H1 (cell line): ENCODE measurements around the gene SLC22A3. TPM values are rescaled to one million over a fixed set of nuclear protein-coding genes. Genes with fewer than 3 reads are reported as not detected.
A peak's percentile ranks its signal among the peaks of the same experiment; 100 is the strongest.

Source experiments
- CTCF ChIA-PET: fragments of 300-600 bp; sonication (Branson Sonifier 250); formaldehyde crosslinking; loops from one replicate; lab custom pipeline; 2021; ENCODE audit not compliant: partially characterized antibody; lab: Charles Lee
- POLR2A ChIA-PET: fragments of 300-600 bp; sonication (Branson Sonifier 250); formaldehyde crosslinking; loops from one replicate; lab custom pipeline; 2021; ENCODE audit warnings: inconsistent platforms; ENCODE audit not compliant: partially characterized antibody; lab: Charles Lee
- DNase-seq, 2 experiments: peaks; one replicate each; pipeline versions ENCODE4 v3.0.0 to v3.0.0-alpha.2; 2010 to 2022; ENCODE audit warnings: low spot score in 2 of 2, low read depth in 1 of 2, mixed read lengths in 1 of 2
- FAIRE-seq: peaks from 2 replicates; lab custom pipeline; 2011; peaks lifted over from hg19 to GRCh38; lab: Jason Lieb, UNC
- H2AFZ ChIP-seq: 2 replicates; pipeline ENCODE4 v1.8.1; 2012; ENCODE audit warnings: low read length, inconsistent platforms
- H2AK5ac ChIP-seq: 2 replicates; pipeline ENCODE4 v1.6.1; 2013; ENCODE audit warnings: low read depth, low read length
- H2BK120ac ChIP-seq: replicated peaks from 2 replicates; pipeline ENCODE3; 2013; ENCODE audit warnings: low read depth, low read length, inconsistent platforms
- H2BK12ac ChIP-seq: 2 replicates; pipeline ENCODE4 v1.6.1; 2013; ENCODE audit warnings: low read depth, low read length
- H2BK15ac ChIP-seq: 2 replicates; pipeline ENCODE4 v1.6.1; 2013; ENCODE audit warnings: low read length
- H2BK20ac ChIP-seq: 2 replicates; pipeline ENCODE4 v1.6.1; 2013; ENCODE audit warnings: low read length
- H2BK5ac ChIP-seq: 2 replicates; pipeline ENCODE4 v1.6.1; 2013; ENCODE audit warnings: low read depth, low read length
- H3K14ac ChIP-seq: 2 replicates; pipeline ENCODE4 v1.6.1; 2013; ENCODE audit warnings: inconsistent platforms; ENCODE audit not compliant: insufficient read length
- H3K18ac ChIP-seq: 2 replicates; pipeline ENCODE4 v1.6.1; 2013; ENCODE audit warnings: low read length; ENCODE audit errors: extremely low read depth
- H3K23ac ChIP-seq: 2 replicates; pipeline ENCODE4 v1.6.1; 2013; ENCODE audit warnings: inconsistent platforms; ENCODE audit not compliant: insufficient read length
- H3K23me2 ChIP-seq: 2 replicates; pipeline ENCODE4 v1.6.1; 2013; ENCODE audit warnings: low read depth, low read length
- H3K27ac ChIP-seq: 2 replicates; pipeline ENCODE4 v1.6.1; 2011; ENCODE audit warnings: low read depth, low read length, inconsistent platforms
- H3K27me3 ChIP-seq, 4 experiments: replicated peaks in 1 of 4; 1 replicate in 1 of 4; 2 replicates in 3 of 4; pipeline versions ENCODE4 v1.6.1 to v1.8.1; 2011 to 2013; ENCODE audit warnings: low read length in 3 of 4, mild to moderate bottlenecking in 3 of 4, inconsistent platforms in 2 of 4, mixed read lengths in 2 of 4, moderate library complexity in 1 of 4; ENCODE audit not compliant: control insufficient read depth in 3 of 4, insufficient read depth in 3 of 4; ENCODE audit errors: extremely low read depth in 1 of 4
- H3K36me3 ChIP-seq, 4 experiments: 2 replicates each; pipeline versions ENCODE4 v1.6.1 to v1.8.1; 2011 to 2013; ENCODE audit warnings: mild to moderate bottlenecking in 4 of 4, low read length in 3 of 4, moderate library complexity in 2 of 4, control low read depth in 1 of 4, inconsistent platforms in 1 of 4; ENCODE audit not compliant: insufficient read depth in 4 of 4, control insufficient read depth in 2 of 4
- H3K4ac ChIP-seq: replicated peaks from 2 replicates; pipeline ENCODE3; 2013; ENCODE audit warnings: low read length, low read depth, mixed read lengths, inconsistent platforms; ENCODE audit not compliant: insufficient read length
- H3K4me1 ChIP-seq, 4 experiments: replicated peaks in 1 of 4; 1 replicate in 1 of 4; 2 replicates in 3 of 4; pipeline versions ENCODE4 v1.6.1 to v1.8.1; 2011 to 2013; ENCODE audit warnings: low read length in 3 of 4, inconsistent platforms in 2 of 4, mixed read lengths in 1 of 4; ENCODE audit not compliant: insufficient read depth in 4 of 4, control insufficient read depth in 3 of 4
- H3K4me2 ChIP-seq, 2 experiments: 2 replicates each; pipeline versions ENCODE4 v1.6.1 to v1.8.1; 2011 to 2013; ENCODE audit warnings: low read depth in 2 of 2, low read length in 2 of 2, control low read depth in 1 of 2, inconsistent platforms in 1 of 2, mild to moderate bottlenecking in 1 of 2; ENCODE audit not compliant: insufficient read depth in 1 of 2
- H3K4me3 ChIP-seq, 4 experiments: fragments of 200-600, 300-600 bp in 1 of 4; sonication (generic), shearing (Covaris generic), sonication (Bioruptor Twin) in 1 of 4; 2 replicates each; pipeline versions ENCODE4 v1.5.1 to v1.8.1; 2011 to 2016; ENCODE audit warnings: low read length in 4 of 4, low read depth in 3 of 4, control low read depth in 2 of 4, inconsistent platforms in 2 of 4, mild to moderate bottlenecking in 2 of 4, mixed read lengths in 1 of 4, moderate library complexity in 1 of 4; ENCODE audit not compliant: insufficient read depth in 2 of 4; ENCODE audit errors: extremely low read depth in 1 of 4
- H3K56ac ChIP-seq: replicated peaks from 2 replicates; pipeline ENCODE3; 2013; ENCODE audit warnings: low read depth, mild to moderate bottlenecking, mixed read lengths, low read length, inconsistent platforms; ENCODE audit not compliant: insufficient read length
- H3K79me1 ChIP-seq: 2 replicates; pipeline ENCODE4 v1.6.1; 2013; ENCODE audit warnings: low read depth, low read length, control low read depth
- H3K79me2 ChIP-seq, 2 experiments: 2 replicates each; pipeline versions ENCODE4 v1.6.1 to v1.8.1; 2012 to 2013; ENCODE audit warnings: low read length in 2 of 2, mild to moderate bottlenecking in 2 of 2, inconsistent platforms in 1 of 2; ENCODE audit not compliant: insufficient read depth in 2 of 2, control insufficient read depth in 1 of 2
- H3K9ac ChIP-seq, 4 experiments: replicated peaks in 1 of 4; 1 replicate in 1 of 4; 2 replicates in 3 of 4; pipeline versions ENCODE4 v1.6.1 to v1.8.1; 2011 to 2013; ENCODE audit warnings: low read depth in 3 of 4, low read length in 3 of 4, control low read depth in 2 of 4, mild to moderate bottlenecking in 2 of 4, moderate library complexity in 2 of 4, inconsistent platforms in 1 of 4; ENCODE audit errors: extremely low read depth in 1 of 4
- H3K9me3 ChIP-seq, 2 experiments: 2 replicates each; pipeline versions ENCODE4 v1.6.1 to v1.8.1; 2012 to 2013; ENCODE audit warnings: mild to moderate bottlenecking in 2 of 2, moderate library complexity in 2 of 2, control low read depth in 1 of 2, inconsistent platforms in 1 of 2, low read depth in 1 of 2, low read length in 1 of 2, mixed read lengths in 1 of 2; ENCODE audit not compliant: insufficient read depth in 2 of 2
- H4K20me1 ChIP-seq, 2 experiments: replicated peaks in 1 of 2; 2 replicates each; pipeline versions ENCODE3 to v1.8.1; 2011 to 2013; ENCODE audit warnings: inconsistent platforms in 2 of 2, low read length in 2 of 2, mild to moderate bottlenecking in 1 of 2; ENCODE audit not compliant: insufficient read depth in 2 of 2, control insufficient read depth in 1 of 2
- H4K5ac ChIP-seq: 2 replicates; pipeline ENCODE4 v1.6.1; 2013; ENCODE audit warnings: low read length, low read depth, mixed read lengths, inconsistent platforms; ENCODE audit not compliant: insufficient read length
- H4K8ac ChIP-seq: 2 replicates; pipeline ENCODE4 v1.8.0; 2013; ENCODE audit warnings: mild to moderate bottlenecking, moderate library complexity, low read length, inconsistent platforms; ENCODE audit not compliant: insufficient read depth; ENCODE audit errors: extremely low read depth
- H4K91ac ChIP-seq: replicated peaks from 2 replicates; pipeline ENCODE3; 2013; ENCODE audit warnings: low read length, mixed read lengths, inconsistent platforms; ENCODE audit not compliant: insufficient read length
- ATF2 ChIP-seq: IDR thresholded peaks from 2 replicates; pipeline ENCODE4 v1.6.1; 2012; ENCODE audit warnings: low read length, inconsistent platforms
- BCL11A ChIP-seq, 2 experiments: IDR thresholded peaks; one replicate each; pipeline ENCODE4 v1.6.1; 2011; ENCODE audit warnings: low read depth in 2 of 2, low read length in 2 of 2, mild to moderate bottlenecking in 2 of 2
- CTCF ChIP-seq, 3 experiments: IDR thresholded peaks; 1 replicate in 2 of 3; 2 replicates in 1 of 3; pipeline versions ENCODE4 v1.5.1 to v1.6.1; 2011; ENCODE audit warnings: low read length in 3 of 3, mild to moderate bottlenecking in 3 of 3, inconsistent platforms in 2 of 3, low read depth in 1 of 3, moderate library complexity in 1 of 3; ENCODE audit not compliant: insufficient read depth in 1 of 3; ENCODE audit errors: control extremely low read depth in 1 of 3
- KDM4A ChIP-seq: IDR thresholded peaks from one replicate; pipeline ENCODE4 v1.7.1; 2012; ENCODE audit warnings: low read depth, mild to moderate bottlenecking, moderate library complexity, low read length, inconsistent platforms; ENCODE audit not compliant: severe bottlenecking
- SP2 ChIP-seq: IDR thresholded peaks from 2 replicates; pipeline ENCODE4 v1.6.1; 2012; ENCODE audit warnings: mild to moderate bottlenecking, low read length, inconsistent platforms
- TCF12 ChIP-seq: IDR thresholded peaks from 2 replicates; pipeline ENCODE4 v1.6.1; 2011; ENCODE audit warnings: low read depth, mild to moderate bottlenecking, low read length
- WGBS, 2 experiments: shearing (Covaris generic) in 1 of 2; methylation state at CpG; one replicate each; pipeline versions ENCODE4 v1.1.6 to v1.1.7; 2013 to 2015; ENCODE audit warnings: low lambda C conversion rate in 2 of 2, mixed read lengths in 2 of 2, inconsistent platforms in 1 of 2, low coverage in 1 of 2, missing lambda C conversion rate in 1 of 2; ENCODE audit not compliant: insufficient replicate concordance in 2 of 2, insufficient coverage in 1 of 2, insufficient read length in 1 of 2; ENCODE audit errors: extremely low coverage in 1 of 2, missing lambda C conversion rate in 1 of 2; 5-methylcytosine and 5-hydroxymethylcytosine counted together
- polyA plus RNA-seq, 7 experiments: library from polyadenylated mRNA; depleted of rRNA in 3 of 7; stranded (reverse) in 5 of 7; unstranded in 2 of 7; fragments of >200 nt in 5 of 7; fragments of 200-250 nt in 2 of 7; gene quantifications; 1 replicate in 5 of 7; 2 replicates in 1 of 7; 4 replicates in 1 of 7; pipeline versions ENCODE4 v1.2.1 to v1.2.3, GENCODE V29; 2011 to 2013; ENCODE audit warnings: missing spikeins in 2 of 7, mixed read lengths in 2 of 7
- total RNA-seq: library from RNA; stranded (reverse); fragmentation: NEBNext Ultra II Directional; extraction: Animal tissue kit (Norgen Biotek cat#: 25700); gene quantifications from 2 replicates; pipeline ENCODE4 v1.2.1, GENCODE V29; 2021

SLC22A3 gene
- total and polyA plus RNA-seq, 2 of the 8 experiments (the other 6 are each of a cell fraction or from before 2014, with no cell fraction given) = 1.0 to 2.9 TPM

- no peak overlapping the region for H3K4ac ChIP-seq
- H2BK20ac ChIP-seq = no peak overlapping the region
- H3K56ac ChIP-seq = no peak overlapping the region
- H3K27me3 ChIP-seq = no peaks in the 10 kb centered on the region
- no peaks in the 10 kb centered on the region for H3K9me3 ChIP-seq
- peak overlapping the region; percentile 40; the same call in 1 of the 2 replicates for H3K18ac ChIP-seq
- no peaks in the 10 kb centered on the region for H3K79me1 ChIP-seq
- peak in 1 of 2 experiments; percentile 54 for DNase-seq
- no peaks in the 10 kb centered on the region for H3K36me3 ChIP-seq
- ChIA-PET POLR2A (interaction anchor here (1.1 to 1.4 kb wide), 2 partner anchors 47 to 667 kb away, joined by 3 to 4 read pairs; partner anchors contain the start of gene WTAP), CTCF (interaction anchor here (0.6 to 2.5 kb wide), 14 partner anchors 9 to 306 kb away, joined by 3 to 10 read pairs (median 4); no protein-coding TSS in a partner anchor)
- no peak overlapping the region for H2BK12ac ChIP-seq
- H3K14ac ChIP-seq = no peak overlapping the region
- H2AFZ ChIP-seq = peak overlapping the region; percentile 48; the same call in 1 of the 2 replicates
- no peaks in the 10 kb centered on the region for H3K4me1 ChIP-seq
- no peak overlapping the region for H4K5ac ChIP-seq
- no peak overlapping the region for H3K23ac ChIP-seq
- WGBS, 2 experiments = 75% methylated on average over 8 of the region's 8 CpGs; no CpG with 5 or more reads in 1 of the 2 experiments
- H3K9ac ChIP-seq = no peak overlapping the region
- H2BK15ac ChIP-seq = no peak overlapping the region
- H2BK5ac ChIP-seq = no peak overlapping the region
- peak; percentile 70 for FAIRE-seq
- H3K4me2 ChIP-seq = no peak overlapping the region
- no peak overlapping the region for H4K8ac ChIP-seq
- no peak overlapping the region for H2BK120ac ChIP-seq
- H3K27ac ChIP-seq = no peak overlapping the region; the same call in 1 of the 2 replicates
- H3K23me2 ChIP-seq = peaks cover 1% of the 10 kb centered on the region; the same call in 1 of the 2 replicates
- H4K20me1 ChIP-seq = no peaks in the 10 kb centered on the region
- no peaks in the 10 kb centered on the region for H3K79me2 ChIP-seq
- no peak overlapping the region for H3K4me3 ChIP-seq
- H2AK5ac ChIP-seq = no peak overlapping the region
- H4K91ac ChIP-seq = no peak overlapping the region
- no peak for TF ChIP-seq SP2
- no peak for TF ChIP-seq KDM4A
- TF ChIP-seq BCL11A (IDR thresholded peaks at IDR 0.05; ENCODE audit: low read depth in 2 of 2, low read length in 2 of 2) = no peak
- TF ChIP-seq TCF12 = no peak
- peak in 2 of 3 experiments; percentile 19 to 20; a peak in 2 of 4 replicates for TF ChIP-seq CTCF (IDR thresholded peaks at IDR 0.05; ENCODE audit: control extremely low read depth in 1 of 3, insufficient read depth in 1 of 3, low read depth in 1 of 3, low read length in 3 of 3)
- no peak for TF ChIP-seq ATF2
These were observed 45.9 kb downstream of the SLC22A3 start for GRCh38 chr6:160393891-160394653.
